ENCODE data around the gene KIF1A. TPM values are rescaled to one million over a fixed set of nuclear protein-coding genes. Genes with fewer than 3 reads are reported as not detected.

Gene KIF1A
- total and polyA plus RNA-seq, 2 of the 8 experiments (the other 6 are each of a cell fraction or from before 2014, with no cell fraction given): 61.3 to 281 TPM

- Histone ChIP-seq H3K79me1 (ENCODE audit: low read depth, low read length) (no peaks in the 10 kb centered on the region), H2BK15ac (ENCODE audit: low read length) (no peak overlapping the region), H3K36me3 (ENCODE audit: control insufficient read depth in 2 of 4, insufficient read depth in 4 of 4, low read length in 3 of 4) (no peaks in the 10 kb centered on the region), H3K9me3 (ENCODE audit: insufficient read depth in 2 of 2, low read depth in 1 of 2, low read length in 1 of 2) (peaks cover 7 to 13% of the 10 kb centered on the region in 2 experiments), H4K91ac (replicated peaks; ENCODE audit: insufficient read length, low read length) (no peak overlapping the region), H3K4ac (replicated peaks; ENCODE audit: insufficient read length, low read depth, low read length) (no peak overlapping the region), H3K27me3 (replicated peaks in 1 of 4; ENCODE audit: control insufficient read depth in 3 of 4, extremely low read depth in 1 of 4, insufficient read depth in 3 of 4, low read length in 3 of 4) (no peaks in the 10 kb centered on the region), H2AFZ (ENCODE audit: low read length) (no peak overlapping the region), H4K8ac (ENCODE audit: extremely low read depth, insufficient read depth, low read length) (0 out of 2 replicates have a peak overlapping the region, but pooled peaks have one; percentile 70), H3K4me3 (ENCODE audit: extremely low read depth in 1 of 4, insufficient read depth in 2 of 4, low read depth in 3 of 4, low read length in 4 of 4) (no peak overlapping the region), H3K56ac (replicated peaks; ENCODE audit: insufficient read length, low read depth, low read length) (no peak overlapping the region), H3K14ac (ENCODE audit: insufficient read length) (no peak overlapping the region), H2BK20ac (ENCODE audit: low read length) (no peak overlapping the region), H3K4me1 (replicated peaks in 1 of 4; ENCODE audit: control insufficient read depth in 3 of 4, insufficient read depth in 4 of 4, low read length in 3 of 4) (peaks cover 0 to 4% (median under 1%) of the 10 kb centered on the region in 4 experiments; a peak in 2 of 7 replicates), H4K20me1 (replicated peaks in 1 of 2; ENCODE audit: control insufficient read depth in 1 of 2, insufficient read depth in 2 of 2, low read length in 2 of 2) (no peaks in the 10 kb centered on the region), H2BK5ac (ENCODE audit: low read depth, low read length) (no peak overlapping the region), H2AK5ac (ENCODE audit: low read depth, low read length) (no peak overlapping the region), H3K4me2 (ENCODE audit: insufficient read depth in 1 of 2, low read depth in 2 of 2, low read length in 2 of 2) (no peak overlapping the region), H2BK120ac (replicated peaks; ENCODE audit: low read depth, low read length) (no peak overlapping the region), H4K5ac (ENCODE audit: insufficient read length, low read depth, low read length) (no peak overlapping the region), H3K79me2 (ENCODE audit: control insufficient read depth in 1 of 2, insufficient read depth in 2 of 2, low read length in 2 of 2) (no peaks in the 10 kb centered on the region), H3K23ac (ENCODE audit: insufficient read length) (no peak overlapping the region), H3K27ac (ENCODE audit: low read depth, low read length) (no peak overlapping the region), H3K18ac (ENCODE audit: extremely low read depth, low read length) (no peak overlapping the region), H2BK12ac (ENCODE audit: low read depth, low read length) (no peak overlapping the region), H3K23me2 (ENCODE audit: low read depth, low read length) (0 out of 2 replicates have a peak, but pooled peaks cover 2% of the 10 kb centered on the region), H3K9ac (replicated peaks in 1 of 4; ENCODE audit: extremely low read depth in 1 of 4, low read depth in 3 of 4, low read length in 3 of 4) (no peak overlapping the region)
- FAIRE-seq (no peak), DNase-seq (ENCODE audit: low read depth in 1 of 2, low spot score in 2 of 2) (no peak)
- WGBS, 2 experiments (ENCODE audit: extremely low coverage in 1 of 2, insufficient coverage in 1 of 2, insufficient read length in 1 of 2, insufficient replicate concordance in 2 of 2, low coverage in 1 of 2, low lambda C conversion rate in 2 of 2, missing lambda C conversion rate in 1 of 2): 89% methylated on average over 9 of the region's 11 CpGs; no CpG with 5 or more reads in 1 of the 2 experiments
- CTCF ChIA-PET (ENCODE audit: partially characterized antibody): interaction anchor here (0.7 to 1.1 kb wide), 6 partner anchors 9 to 117 kb away, joined by 3 to 4 read pairs (median 3); no protein-coding TSS in a partner anchor
- POLR2A ChIA-PET (ENCODE audit: partially characterized antibody): no interaction called here
- TF ChIP-seq CTBP2 (IDR thresholded peaks at IDR 0.05; ENCODE audit: borderline replicate concordance, insufficient read depth, insufficient read length, low read length): no peak
- no peak for TF ChIP-seq TAF1 (IDR thresholded peaks at IDR 0.05; ENCODE audit: low read depth, low read length)
- TF ChIP-seq ATF3 (IDR thresholded peaks at IDR 0.05; ENCODE audit: insufficient read depth, low read depth, low read length): no peak
- TF ChIP-seq TBP (IDR thresholded peaks at IDR 0.05; ENCODE audit: low read depth, low read length): no peak
- TF ChIP-seq CBX5 (IDR thresholded peaks at IDR 0.05; ENCODE audit: low read depth, low read length): no peak
- no peak for TF ChIP-seq BRCA1 (IDR thresholded peaks at IDR 0.05; ENCODE audit: low read depth, low read length)
- TF ChIP-seq EP300 (IDR thresholded peaks at IDR 0.05; ENCODE audit: borderline replicate concordance in 1 of 2, low read depth in 2 of 2, low read length in 2 of 2): no peak
- TF ChIP-seq EGR1 (IDR thresholded peaks at IDR 0.05; ENCODE audit: borderline replicate concordance, low read depth, low read length): no peak
- no peak for TF ChIP-seq YY1 (IDR thresholded peaks at IDR 0.05; ENCODE audit: low read depth, low read length)
- no peak for TF ChIP-seq CBX8 (IDR thresholded peaks at IDR 0.05; ENCODE audit: borderline replicate concordance, low read depth, low read length)
- no peak for TF ChIP-seq SP4 (IDR thresholded peaks at IDR 0.05; ENCODE audit: low read length)
- TF ChIP-seq SIN3A (conservative IDR thresholded peaks at IDR 0.05 in 1 of 2, IDR thresholded peaks at IDR 0.05 in 1 of 2; ENCODE audit: low read depth in 1 of 2, low read length in 2 of 2): no peak
- no peak for TF ChIP-seq ZNF274 (IDR thresholded peaks at IDR 0.05; ENCODE audit: borderline replicate concordance, extremely low read depth, low read length)
- no peak for TF ChIP-seq SP2 (IDR thresholded peaks at IDR 0.05; ENCODE audit: low read length)
Observed at GRCh38 chr2:240850026-240850425, 30.0 kb upstream of the KIF1A start.
